22Rv1 (cell line): Measurements from ENCODE around the gene MAGEC3.

Source experiments
- H3K27ac ChIP-seq: fragments of 450-650 bp; 2 replicates; pipeline ENCODE4 v1.5.1; 2017
- ZFX ChIP-seq: fragments of 450-650 bp; IDR thresholded peaks from 2 replicates; pipeline ENCODE4 v1.6.1; 2017; ENCODE audit warnings: antibody characterized with exemption, borderline replicate concordance
- TF ChIP-seq, protein P1 (sequence below): fragments of 450-650 bp; IDR thresholded peaks from 2 replicates; pipeline ENCODE4 v1.5.1; 2017; ENCODE audit warnings: mild to moderate bottlenecking

The MAGEC3 gene, protein sequence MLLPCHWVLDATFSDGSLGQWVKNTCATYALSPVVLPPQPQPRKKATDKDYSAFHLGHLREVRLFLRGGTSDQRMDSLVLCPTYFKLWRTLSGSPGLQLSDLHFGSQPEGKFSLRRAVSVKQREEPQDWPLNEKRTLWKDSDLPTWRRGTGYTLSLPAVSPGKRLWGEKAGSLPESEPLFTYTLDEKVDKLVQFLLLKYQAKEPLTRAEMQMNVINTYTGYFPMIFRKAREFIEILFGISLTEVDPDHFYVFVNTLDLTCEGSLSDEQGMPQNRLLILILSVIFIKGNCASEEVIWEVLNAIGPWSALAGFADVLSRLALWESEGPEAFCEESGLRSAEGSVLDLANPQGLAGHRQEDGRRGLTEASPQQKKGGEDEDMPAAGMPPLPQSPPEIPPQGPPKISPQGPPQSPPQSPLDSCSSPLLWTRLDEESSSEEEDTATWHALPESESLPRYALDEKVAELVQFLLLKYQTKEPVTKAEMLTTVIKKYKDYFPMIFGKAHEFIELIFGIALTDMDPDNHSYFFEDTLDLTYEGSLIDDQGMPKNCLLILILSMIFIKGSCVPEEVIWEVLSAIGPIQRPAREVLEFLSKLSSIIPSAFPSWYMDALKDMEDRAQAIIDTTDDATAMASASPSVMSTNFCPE

GRCh38 chrX:141838016-141838415, at the start of gene MAGEC3:
Gene MAGEC3, plus strand, starts transcription at chrX:141838316. Its CDS starts 0 bp downstream, at chrX:141838316.
- H3K27ac ChIP-seq: no peak within 1 kb of the TSS
- TF ChIP-seq, protein P1, sequence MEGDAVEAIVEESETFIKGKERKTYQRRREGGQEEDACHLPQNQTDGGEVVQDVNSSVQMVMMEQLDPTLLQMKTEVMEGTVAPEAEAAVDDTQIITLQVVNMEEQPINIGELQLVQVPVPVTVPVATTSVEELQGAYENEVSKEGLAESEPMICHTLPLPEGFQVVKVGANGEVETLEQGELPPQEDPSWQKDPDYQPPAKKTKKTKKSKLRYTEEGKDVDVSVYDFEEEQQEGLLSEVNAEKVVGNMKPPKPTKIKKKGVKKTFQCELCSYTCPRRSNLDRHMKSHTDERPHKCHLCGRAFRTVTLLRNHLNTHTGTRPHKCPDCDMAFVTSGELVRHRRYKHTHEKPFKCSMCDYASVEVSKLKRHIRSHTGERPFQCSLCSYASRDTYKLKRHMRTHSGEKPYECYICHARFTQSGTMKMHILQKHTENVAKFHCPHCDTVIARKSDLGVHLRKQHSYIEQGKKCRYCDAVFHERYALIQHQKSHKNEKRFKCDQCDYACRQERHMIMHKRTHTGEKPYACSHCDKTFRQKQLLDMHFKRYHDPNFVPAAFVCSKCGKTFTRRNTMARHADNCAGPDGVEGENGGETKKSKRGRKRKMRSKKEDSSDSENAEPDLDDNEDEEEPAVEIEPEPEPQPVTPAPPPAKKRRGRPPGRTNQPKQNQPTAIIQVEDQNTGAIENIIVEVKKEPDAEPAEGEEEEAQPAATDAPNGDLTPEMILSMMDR: no peak
- no peak for TF ChIP-seq ZFX

- H3K27ac ChIP-seq: no peak overlapping the region
- TF ChIP-seq, protein P1: no peak
- no peak for TF ChIP-seq ZFX
Observed at GRCh38 chrX:141791856-141792255, 46.3 kb upstream of the MAGEC3 start.

DNA sequence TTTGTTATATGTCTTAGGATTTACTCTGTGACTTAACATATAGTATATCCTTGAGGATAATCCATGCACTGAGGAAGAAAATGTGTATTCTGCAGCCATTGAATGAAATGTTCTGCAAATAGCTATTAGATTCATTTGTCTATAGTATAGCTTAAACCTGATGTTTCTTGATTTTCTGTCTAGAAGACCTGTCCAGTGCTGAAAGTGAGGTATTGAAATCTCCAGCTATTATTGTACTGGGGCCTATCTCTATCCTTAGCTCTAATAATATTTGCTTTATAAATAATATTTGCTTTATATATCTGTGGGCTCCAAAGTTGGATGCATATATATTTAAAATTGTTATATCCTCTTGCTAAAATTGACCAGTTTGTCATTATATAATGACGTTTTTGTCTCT, 26.7 kb upstream of the MAGEC3 start:
- no peak overlapping the region for H3K27ac ChIP-seq
- TF ChIP-seq ZFX: no peak
- TF ChIP-seq, protein P1: no peak

- TF ChIP-seq, protein P1: no peak
- no peak for TF ChIP-seq ZFX
- no peak overlapping the region for H3K27ac ChIP-seq
Observed at GRCh38 chrX:141814213-141814857, 23.8 kb upstream of the MAGEC3 start.

- TF ChIP-seq, protein P1: no peak
- no peak for TF ChIP-seq ZFX
- H3K27ac ChIP-seq: no peak overlapping the region
Observed at GRCh38 chrX:141815904-141816303, 22.2 kb upstream of the MAGEC3 start.

DNA sequence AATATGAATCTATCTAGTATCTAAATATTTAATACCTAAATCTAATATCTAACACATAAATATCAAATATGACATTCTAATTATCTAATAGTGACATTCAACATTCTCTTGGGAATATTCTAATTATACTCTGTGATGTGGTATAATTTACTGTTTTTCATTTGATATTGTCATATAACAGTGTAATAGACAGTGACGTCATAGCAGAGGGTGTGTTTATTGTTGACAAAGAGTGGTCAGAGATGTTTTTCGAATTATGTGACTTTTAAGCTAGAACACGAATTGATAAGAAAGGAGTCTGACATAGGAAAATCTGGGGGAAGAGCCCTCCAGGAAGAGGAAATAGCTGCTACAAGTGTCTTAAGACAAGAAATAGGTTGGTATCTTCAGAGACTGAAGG, 5.9 kb upstream of the MAGEC3 start:
- H3K27ac ChIP-seq: no peak overlapping the region
- TF ChIP-seq, protein P1: no peak
- no peak for TF ChIP-seq ZFX
